A549 treated with CpdA at 1 μM for 4 hours (cell line): ENCODE results near the gene EVI2A. TPM values are rescaled to one million over a fixed set of nuclear protein-coding genes. Genes with fewer than 3 reads are reported as not detected.

Experiments
- total RNA-seq: library from RNA; stranded (reverse); fragments of 200-300 nt; extraction: Qiagen RNA extraction; gene quantifications from 5 replicates; pipeline ENCODE4 v1.2.3, GENCODE V29; 2022; ENCODE audit warnings: low read depth

Gene EVI2A, protein sequence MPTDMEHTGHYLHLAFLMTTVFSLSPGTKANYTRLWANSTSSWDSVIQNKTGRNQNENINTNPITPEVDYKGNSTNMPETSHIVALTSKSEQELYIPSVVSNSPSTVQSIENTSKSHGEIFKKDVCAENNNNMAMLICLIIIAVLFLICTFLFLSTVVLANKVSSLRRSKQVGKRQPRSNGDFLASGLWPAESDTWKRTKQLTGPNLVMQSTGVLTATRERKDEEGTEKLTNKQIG
- not detected in 5 replicates for total RNA-seq

DNA sequence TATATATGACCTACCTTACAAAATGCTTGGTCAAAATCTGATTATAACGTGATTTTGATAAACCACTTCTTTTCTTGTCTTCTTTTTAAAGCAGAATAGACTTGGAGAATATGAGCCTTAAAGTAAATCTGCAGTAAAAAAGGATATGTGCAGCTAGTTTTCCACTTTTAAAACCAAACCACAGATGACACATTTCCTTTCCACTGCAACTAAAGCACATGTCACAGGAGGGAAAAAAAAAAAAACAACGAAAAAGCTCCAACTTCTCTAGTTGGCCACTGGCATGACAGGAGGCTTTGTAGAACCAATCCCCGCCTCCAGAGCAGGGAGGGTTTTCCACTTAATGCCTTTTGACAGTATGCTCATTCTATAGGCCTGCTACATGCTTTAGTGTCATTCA is at the start of gene EVI2A:
EVI2A (minus strand) TSS at position 142 of the 400 bp plus-strand sequence. CDS start 2,609 bp downstream, outside the sequence.

DNA sequence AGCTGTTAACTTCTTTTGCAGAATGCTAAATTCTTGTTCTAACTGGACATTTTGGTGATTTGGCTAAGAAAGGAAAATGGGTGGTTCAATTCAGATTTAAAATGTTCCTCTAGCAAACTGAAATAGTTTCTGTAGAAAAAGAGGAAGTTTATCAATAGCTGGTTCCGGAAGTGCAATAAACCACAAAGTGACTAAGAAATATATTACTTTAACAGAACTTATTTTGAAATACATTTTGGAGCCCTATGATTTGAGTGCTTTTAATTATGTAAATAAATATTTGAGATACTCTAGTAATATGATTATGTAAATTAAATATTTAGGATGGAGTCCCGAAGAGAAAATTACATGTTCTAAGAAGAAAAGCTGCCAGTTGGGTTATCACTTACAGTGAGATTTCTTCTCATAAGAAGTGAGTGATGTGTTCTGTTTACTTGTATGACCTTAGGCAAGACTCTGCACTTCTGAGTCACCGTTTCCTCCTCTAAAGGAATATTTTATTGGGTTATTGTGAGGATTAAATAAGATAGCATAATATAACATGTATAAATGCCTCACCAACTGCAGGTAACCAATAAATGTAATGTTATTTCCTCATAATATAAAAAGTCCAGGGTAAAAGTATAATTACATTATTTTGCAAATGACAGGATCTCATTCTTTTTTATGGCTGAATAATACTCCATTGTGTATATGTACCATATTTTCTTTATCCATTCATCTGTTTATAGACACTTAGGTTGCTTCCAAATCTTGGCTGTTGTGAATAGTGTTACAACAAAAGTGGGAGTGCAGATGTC is 7.2 kb downstream of the EVI2A start, which contains the start of gene EVI2B:
EVI2B (minus strand) TSS at position 73 of the 800 bp plus-strand sequence. CDS start 8,445 bp downstream, outside the sequence.

DNA sequence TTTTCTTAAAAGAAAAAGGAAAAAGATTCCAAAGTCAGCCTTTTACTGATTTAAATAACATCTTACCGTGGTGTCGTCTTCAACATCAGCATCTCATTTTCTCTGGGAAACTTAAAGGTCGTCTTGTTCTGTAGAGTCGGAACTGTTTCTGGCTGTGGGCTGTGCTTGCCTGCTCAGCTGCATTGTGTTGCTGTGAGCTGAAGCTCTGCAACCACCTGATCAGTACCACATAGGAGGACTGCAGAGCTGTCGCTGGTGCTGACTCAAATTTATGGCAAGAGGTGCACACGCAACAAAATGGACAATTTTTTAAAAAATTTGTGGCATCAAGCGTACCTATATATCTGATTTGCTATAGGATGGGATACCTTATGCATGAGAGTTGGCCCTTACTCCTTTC is 24.3 kb downstream of the EVI2A start, which contains the start of gene OMG:
OMG (minus strand) TSS at position 150 of the 400 bp plus-strand sequence. CDS start 908 bp downstream, outside the sequence.

Other genes starting within 250 kb of the EVI2A start
- gene NF1, start 226.6 kb downstream of the EVI2A start, total RNA-seq, result 16.3 to 22.3 TPM (median 21.5 TPM) in 5 replicates
- gene OMG, start 24.4 kb downstream of the EVI2A start, total RNA-seq, result not detected in 5 replicates
- 0.11 to 0.17 TPM (median 0.14 TPM) in 4 of 5 replicates, not detected in the other for gene EVI2B, start 7.6 kb downstream of the EVI2A start, total RNA-seq
- gene RAB11FIP4, start 70.1 kb upstream of the EVI2A start, total RNA-seq, result 0.87 to 2.6 TPM (median 1.8 TPM) in 5 replicates